Activated T-cell treated with anti-CD3 and anti-CD28 coated beads, Interleukin-2, amount 50 U/mL, for 72 hours (primary cell): ENCODE data around the gene MAG. TPM values are rescaled to one million over a fixed set of nuclear protein-coding genes. Genes with fewer than 3 reads are reported as not detected.

Experiments
- ATAC-seq, 2 donors: fragments of 150-1000 bp; cut with Tn5 transposase; replicated peaks in 1 of 2; 2 replicates each; pipeline ENCODE4 v1.10.0; 2021; ENCODE audit warnings: moderate library complexity in 2 of 2, mild to moderate bottlenecking in 1 of 2
- DNase-seq, 2 donors: peaks; one replicate each; pipeline ENCODE4 v3.0.0; 2021 to 2022; ENCODE audit warnings: mixed read lengths in 1 of 2
- H3K27ac Mint-ChIP-seq: one replicate; pipeline ENCODE4 v1.8.0; 2022; ENCODE audit warnings: mild to moderate bottlenecking, moderate library complexity, mixed read lengths
- H3K27me3 Mint-ChIP-seq: one replicate; pipeline ENCODE4 v1.8.0; 2022; ENCODE audit warnings: low read depth, mixed read lengths
- H3K36me3 Mint-ChIP-seq, 2 donors: one replicate each; pipeline ENCODE4 v1.8.0; 2022; ENCODE audit warnings: mixed read lengths in 2 of 2, mild to moderate bottlenecking in 1 of 2; ENCODE audit not compliant: insufficient read depth in 2 of 2
- H3K4me1 Mint-ChIP-seq: one replicate; pipeline ENCODE4 v1.8.0; 2022; ENCODE audit warnings: low read depth, mixed read lengths
- H3K4me3 Mint-ChIP-seq, 2 donors: one replicate each; pipeline ENCODE4 v1.8.0; 2022; ENCODE audit warnings: mild to moderate bottlenecking in 2 of 2, mixed read lengths in 2 of 2, moderate library complexity in 2 of 2
- H3K9me3 Mint-ChIP-seq, 2 donors: one replicate each; pipeline ENCODE4 v1.8.0; 2022; ENCODE audit warnings: mixed read lengths in 2 of 2
- total RNA-seq, 2 donors: library from RNA; stranded (reverse); gene quantifications; one replicate each; pipeline ENCODE4 v1.2.3, GENCODE V29; 2022

Gene MAG
- total RNA-seq, 2 donors from 2014 or later: 0.29 to 0.83 TPM

DNA sequence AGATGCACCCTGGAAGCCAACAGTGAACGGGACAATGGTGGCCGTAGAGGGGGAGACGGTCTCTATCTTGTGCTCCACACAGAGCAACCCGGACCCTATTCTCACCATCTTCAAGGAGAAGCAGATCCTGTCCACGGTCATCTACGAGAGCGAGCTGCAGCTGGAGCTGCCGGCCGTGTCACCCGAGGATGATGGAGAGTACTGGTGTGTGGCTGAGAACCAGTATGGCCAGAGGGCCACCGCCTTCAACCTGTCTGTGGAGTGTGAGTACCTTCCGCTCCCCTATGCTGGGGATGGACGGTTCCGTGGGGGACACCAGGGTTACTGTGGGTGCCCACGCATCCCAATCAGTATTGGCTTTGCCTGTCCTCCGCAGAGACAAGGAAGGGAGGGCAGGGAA is 10.5 kb downstream of the MAG start:
- Mint-ChIP-seq H3K4me3 (no peak overlapping the region), H3K27ac (no peak overlapping the region), H3K9me3 (no peaks in the 10 kb centered on the region), H3K4me1 (peaks cover 7% of the 10 kb centered on the region), H3K27me3 (no peaks in the 10 kb centered on the region), H3K36me3 (no peaks in the 10 kb centered on the region)
- DNase-seq: no peak
- no peak for ATAC-seq

DNA sequence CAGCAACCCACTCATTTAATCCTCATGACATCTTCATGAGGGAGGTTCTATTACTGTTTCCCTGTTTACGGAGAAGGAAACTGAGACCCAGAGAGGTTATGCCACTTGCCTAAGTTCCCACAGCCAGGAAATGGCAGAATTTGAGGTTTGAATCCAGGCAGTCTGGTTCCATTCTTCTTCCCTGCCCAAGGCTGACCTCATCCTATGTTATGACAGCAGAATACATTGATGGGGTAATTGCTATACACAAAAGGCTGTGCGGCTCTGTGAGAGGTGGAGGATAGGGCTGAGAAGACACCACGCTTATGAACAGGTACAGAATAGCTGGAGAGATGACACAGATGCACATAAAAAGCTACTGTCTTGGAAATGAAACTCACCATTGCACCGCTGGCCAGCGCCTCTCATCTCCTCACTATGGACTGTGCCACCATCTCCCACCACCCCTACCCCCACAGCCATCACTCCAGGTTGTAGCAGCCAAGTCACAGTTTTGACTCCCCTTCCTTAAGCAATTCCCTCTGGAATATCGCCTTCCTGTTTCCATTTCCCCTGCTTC is 11.5 kb downstream of the MAG start:
- Mint-ChIP-seq H3K27me3 (no peaks in the 10 kb centered on the region), H3K9me3 (no peaks in the 10 kb centered on the region)

DNA sequence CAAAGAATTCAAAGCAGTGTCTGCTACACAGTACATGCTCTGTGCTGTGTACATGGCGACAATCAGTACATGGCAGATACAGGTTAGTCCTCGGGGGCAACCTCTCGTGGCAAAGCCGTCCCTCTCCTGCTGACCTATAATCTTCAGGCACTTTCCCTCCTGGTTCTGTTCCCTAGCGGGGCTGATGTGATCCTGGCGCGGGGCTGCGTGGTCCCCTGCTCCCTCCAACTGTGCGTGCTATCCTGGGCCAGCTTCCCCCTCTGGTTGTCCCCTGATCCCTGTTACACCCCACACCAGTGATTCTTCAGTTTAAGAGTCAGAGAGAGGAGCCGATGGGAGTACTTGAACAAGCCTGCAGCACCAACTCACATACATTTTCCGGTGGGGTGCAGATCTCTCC is 12.1 kb downstream of the MAG start:
- no peak for DNase-seq
- H3K4me1 Mint-ChIP-seq: peaks cover 7% of the 10 kb centered on the region
- no peak overlapping the region for H3K4me3 Mint-ChIP-seq
- H3K36me3 Mint-ChIP-seq: no peaks in the 10 kb centered on the region
- no peak for ATAC-seq
- H3K27ac Mint-ChIP-seq: no peak overlapping the region
- no peaks in the 10 kb centered on the region for H3K27me3 Mint-ChIP-seq
- no peaks in the 10 kb centered on the region for H3K9me3 Mint-ChIP-seq

More for the DNA sequence above, 11.5 kb downstream of the MAG start:
- no peak for ATAC-seq
- H3K27ac Mint-ChIP-seq: no peak overlapping the region
- no peak for DNase-seq
- H3K4me1 Mint-ChIP-seq: peaks cover 7% of the 10 kb centered on the region
- H3K4me3 Mint-ChIP-seq: no peak overlapping the region
- H3K36me3 Mint-ChIP-seq: no peaks in the 10 kb centered on the region

DNA sequence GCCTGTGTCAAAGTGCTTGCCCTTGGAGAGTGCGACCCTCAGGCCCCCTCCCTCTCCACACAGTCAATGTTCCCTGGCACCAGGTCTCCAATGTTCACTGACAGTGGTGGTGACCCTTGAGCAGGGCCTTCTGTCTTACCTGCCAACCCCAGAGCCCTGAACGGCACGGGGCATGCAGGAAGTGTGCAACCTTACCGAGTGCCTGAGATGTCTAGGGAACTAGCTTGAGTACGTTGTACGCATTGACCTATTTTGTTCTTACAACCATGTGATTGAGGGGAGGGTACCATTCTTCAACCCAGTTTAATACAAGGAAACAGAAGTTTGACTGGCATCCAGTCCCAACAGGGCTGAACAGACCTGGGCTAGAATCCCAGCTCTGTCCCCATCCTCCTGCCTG is 13.2 kb downstream of the MAG start:
- peaks cover 7% of the 10 kb centered on the region for H3K4me1 Mint-ChIP-seq
- H3K36me3 Mint-ChIP-seq: no peaks in the 10 kb centered on the region
- no peaks in the 10 kb centered on the region for H3K9me3 Mint-ChIP-seq
- DNase-seq (no peak), ATAC-seq (no peak)
- H3K4me3 Mint-ChIP-seq: no peak overlapping the region
- no peaks in the 10 kb centered on the region for H3K27me3 Mint-ChIP-seq
- no peak overlapping the region for H3K27ac Mint-ChIP-seq

DNA sequence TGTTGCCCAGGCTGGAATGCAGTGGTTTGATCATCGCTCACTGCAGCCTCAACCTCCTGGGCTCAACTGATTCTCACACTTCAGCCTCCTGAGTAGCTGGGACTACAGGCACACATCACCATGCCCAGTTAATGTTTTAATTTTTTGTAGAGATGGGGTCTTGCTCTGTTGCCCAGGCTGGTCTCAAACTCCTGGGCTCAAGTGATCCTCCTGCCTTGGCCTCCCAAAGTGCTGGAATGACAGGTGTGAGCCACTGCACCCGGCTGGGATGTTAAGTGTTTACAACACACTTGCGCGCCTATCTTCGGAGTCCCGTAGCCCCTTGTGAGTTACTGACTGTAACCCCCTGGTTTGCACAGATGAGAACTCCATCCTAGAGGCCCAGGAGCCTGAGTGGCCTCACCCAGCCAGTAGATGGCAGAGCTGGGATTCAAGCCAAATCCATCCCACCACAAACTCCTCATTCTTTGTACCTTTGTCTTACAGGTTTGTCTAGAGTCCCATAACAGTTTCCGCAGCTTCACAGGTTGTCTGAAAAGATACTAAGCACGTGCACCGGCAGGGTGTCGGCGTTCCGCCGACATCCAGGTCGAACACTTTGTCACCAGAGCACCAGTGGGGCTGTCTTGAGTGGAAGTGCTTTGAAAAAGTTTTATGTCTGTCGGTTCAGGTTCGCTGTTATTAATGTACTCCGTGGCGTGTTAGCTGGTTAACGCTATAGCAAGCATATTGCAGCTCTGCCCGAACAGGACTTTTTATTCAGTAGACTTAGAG is 14.7 kb downstream of the MAG start:
- ATAC-seq (no peak), DNase-seq (no peak)
- Mint-ChIP-seq H3K4me3 (no peak overlapping the region), H3K9me3 (no peaks in the 10 kb centered on the region), H3K27ac (no peak overlapping the region), H3K36me3 (no peaks in the 10 kb centered on the region), H3K27me3 (no peaks in the 10 kb centered on the region), H3K4me1 (peaks cover 7% of the 10 kb centered on the region)

DNA sequence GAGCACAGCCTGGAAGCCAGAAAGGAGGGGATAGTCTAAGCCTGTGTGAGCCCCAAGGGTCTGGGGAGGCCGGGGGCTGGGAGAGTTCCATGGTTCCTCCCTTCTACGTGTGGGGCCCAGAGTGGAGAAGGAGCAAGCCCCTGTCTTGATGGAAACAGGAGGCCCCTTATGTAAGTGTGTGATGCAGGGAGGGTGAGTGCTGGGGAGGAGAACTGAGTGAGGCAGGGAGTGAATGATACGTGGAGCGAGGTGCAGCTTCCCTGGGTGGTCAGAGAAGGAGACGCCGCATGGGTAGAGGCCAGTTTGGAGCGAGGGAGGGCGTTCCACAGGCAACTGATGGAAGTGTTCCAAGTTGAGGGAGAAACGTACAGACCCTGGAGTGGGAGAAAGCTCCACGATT is 16.0 kb downstream of the MAG start:
- Mint-ChIP-seq H3K4me3 (no peak overlapping the region), H3K4me1 (peaks cover 7% of the 10 kb centered on the region), H3K27ac (no peak overlapping the region), H3K27me3 (no peaks in the 10 kb centered on the region), H3K9me3 (no peaks in the 10 kb centered on the region), H3K36me3 (no peaks in the 10 kb centered on the region)
- no peak for ATAC-seq
- no peak for DNase-seq

DNA sequence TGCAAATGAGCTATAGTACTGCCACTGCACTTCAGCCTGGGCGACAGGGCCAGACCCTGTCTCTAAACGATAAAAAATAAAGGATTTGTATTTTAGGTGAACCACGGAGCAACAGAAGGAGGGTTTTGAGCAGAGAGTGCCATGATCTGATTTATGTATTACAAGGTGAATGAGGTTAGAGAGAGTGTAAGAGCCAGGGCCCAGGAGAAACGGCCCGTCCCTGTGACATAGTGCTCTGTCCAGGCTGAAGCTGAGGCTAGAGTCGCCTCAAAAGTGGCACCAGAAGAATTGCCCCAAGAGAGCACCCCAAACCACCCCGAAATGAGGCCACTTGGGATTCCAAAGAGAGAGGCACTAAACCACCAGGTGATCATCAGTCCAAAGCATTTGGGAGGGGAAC is 16.9 kb downstream of the MAG start:
- no peaks in the 10 kb centered on the region for H3K9me3 Mint-ChIP-seq
- H3K4me1 Mint-ChIP-seq: peaks cover 7% of the 10 kb centered on the region
- no peak overlapping the region for H3K4me3 Mint-ChIP-seq
- H3K36me3 Mint-ChIP-seq: no peaks in the 10 kb centered on the region
- DNase-seq (no peak), ATAC-seq (no peak)
- H3K27ac Mint-ChIP-seq: no peak overlapping the region
- H3K27me3 Mint-ChIP-seq: no peaks in the 10 kb centered on the region

DNA sequence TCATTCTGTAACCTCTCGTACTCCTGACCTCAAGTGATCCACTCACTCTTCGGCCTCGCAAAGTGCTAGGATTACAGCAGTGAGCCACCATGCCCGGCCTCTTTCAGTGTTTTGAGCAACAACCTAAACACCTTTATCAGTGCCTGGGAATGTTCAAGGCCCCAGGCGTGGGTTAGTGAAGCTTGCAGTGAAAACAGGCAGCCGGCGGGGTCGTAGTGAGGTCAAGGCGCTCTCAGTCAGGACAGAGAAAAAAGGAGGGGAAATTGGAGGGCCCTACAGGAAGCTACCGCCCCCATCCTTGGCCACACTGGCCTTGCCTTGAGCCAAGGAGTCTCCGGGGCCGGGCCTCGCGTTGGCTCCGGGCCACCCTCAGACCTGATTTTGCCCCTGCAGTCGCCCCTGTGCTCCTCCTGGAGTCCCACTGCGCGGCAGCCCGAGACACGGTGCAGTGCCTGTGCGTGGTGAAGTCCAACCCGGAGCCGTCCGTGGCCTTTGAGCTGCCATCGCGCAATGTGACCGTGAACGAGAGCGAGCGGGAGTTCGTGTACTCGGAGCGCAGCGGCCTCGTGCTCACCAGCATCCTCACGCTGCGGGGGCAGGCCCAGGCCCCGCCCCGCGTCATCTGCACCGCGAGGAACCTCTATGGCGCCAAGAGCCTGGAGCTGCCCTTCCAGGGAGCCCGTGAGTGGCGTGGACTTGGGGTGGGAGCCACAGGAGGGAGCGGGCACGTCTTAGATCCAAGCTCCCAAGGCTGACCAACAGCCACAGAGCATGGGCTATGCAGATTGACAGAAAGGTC is 17.7 kb downstream of the MAG start:
- no peak for DNase-seq
- H3K27ac Mint-ChIP-seq: no peak overlapping the region

DNA sequence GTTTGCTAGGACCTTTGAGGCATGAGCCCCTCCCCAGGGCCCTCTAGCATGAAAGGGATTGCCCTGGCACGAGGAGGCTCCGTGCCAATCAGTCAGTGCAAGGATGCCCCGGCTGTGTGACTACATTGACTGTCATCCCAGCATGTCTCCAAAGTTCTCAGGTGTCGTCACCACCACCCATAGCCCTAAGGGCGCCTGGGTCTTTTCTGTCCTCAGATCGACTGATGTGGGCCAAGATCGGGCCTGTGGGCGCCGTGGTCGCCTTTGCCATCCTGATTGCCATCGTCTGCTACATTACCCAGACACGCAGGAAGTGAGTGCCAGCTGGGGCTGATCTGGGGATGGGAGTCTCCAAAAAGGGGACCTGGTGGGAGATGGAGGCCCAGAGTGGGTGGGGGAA is 18.4 kb downstream of the MAG start:
- Mint-ChIP-seq H3K4me1 (peaks cover 7% of the 10 kb centered on the region), H3K36me3 (no peaks in the 10 kb centered on the region), H3K27ac (no peak overlapping the region), H3K27me3 (no peaks in the 10 kb centered on the region), H3K4me3 (no peak overlapping the region), H3K9me3 (no peaks in the 10 kb centered on the region)
- ATAC-seq (peak in 1 of 2 donors; percentile 62), DNase-seq (no peak)

More for the DNA sequence above, 17.7 kb downstream of the MAG start:
- Mint-ChIP-seq H3K4me1 (peaks cover 7% of the 10 kb centered on the region), H3K9me3 (no peaks in the 10 kb centered on the region), H3K4me3 (no peak overlapping the region), H3K27me3 (no peaks in the 10 kb centered on the region), H3K36me3 (no peaks in the 10 kb centered on the region)
- ATAC-seq: no peak

DNA sequence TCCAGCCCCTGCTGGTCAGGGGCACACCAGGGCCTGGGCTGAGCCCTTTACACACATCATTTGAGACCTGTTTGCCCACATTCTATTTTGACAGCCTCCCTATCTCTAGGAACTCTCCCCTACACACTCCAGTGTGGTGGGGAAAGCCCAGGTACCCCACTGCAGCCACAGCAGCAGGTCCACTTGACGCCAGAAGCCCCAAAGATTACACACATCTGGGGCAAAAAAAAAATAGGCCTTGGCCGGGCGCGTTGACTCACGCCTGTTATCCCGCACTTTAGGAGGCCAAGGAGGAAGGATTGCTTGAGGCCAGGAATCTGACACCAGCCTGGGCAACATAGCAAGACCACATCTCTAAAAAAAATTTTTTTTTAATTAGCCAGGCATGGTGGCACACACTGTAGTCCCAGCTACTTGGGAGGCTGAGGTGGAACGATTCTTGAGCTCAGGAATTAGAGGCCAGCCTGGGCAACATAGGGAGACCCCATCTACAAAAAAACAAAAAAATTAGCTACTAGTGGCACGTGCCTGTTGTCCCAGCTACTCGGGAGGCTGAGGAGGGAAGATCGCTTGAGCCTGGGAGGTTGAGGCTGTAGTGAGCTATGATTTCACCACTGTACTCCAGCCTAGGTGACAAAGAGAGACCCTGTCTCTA is 19.0 kb downstream of the MAG start:
- Mint-ChIP-seq H3K27me3 (no peaks in the 10 kb centered on the region), H3K4me3 (no peak overlapping the region), H3K36me3 (no peaks in the 10 kb centered on the region), H3K9me3 (no peaks in the 10 kb centered on the region), H3K4me1 (peaks cover 7% of the 10 kb centered on the region), H3K27ac (no peak overlapping the region)
- no peak for ATAC-seq
- no peak for DNase-seq

DNA sequence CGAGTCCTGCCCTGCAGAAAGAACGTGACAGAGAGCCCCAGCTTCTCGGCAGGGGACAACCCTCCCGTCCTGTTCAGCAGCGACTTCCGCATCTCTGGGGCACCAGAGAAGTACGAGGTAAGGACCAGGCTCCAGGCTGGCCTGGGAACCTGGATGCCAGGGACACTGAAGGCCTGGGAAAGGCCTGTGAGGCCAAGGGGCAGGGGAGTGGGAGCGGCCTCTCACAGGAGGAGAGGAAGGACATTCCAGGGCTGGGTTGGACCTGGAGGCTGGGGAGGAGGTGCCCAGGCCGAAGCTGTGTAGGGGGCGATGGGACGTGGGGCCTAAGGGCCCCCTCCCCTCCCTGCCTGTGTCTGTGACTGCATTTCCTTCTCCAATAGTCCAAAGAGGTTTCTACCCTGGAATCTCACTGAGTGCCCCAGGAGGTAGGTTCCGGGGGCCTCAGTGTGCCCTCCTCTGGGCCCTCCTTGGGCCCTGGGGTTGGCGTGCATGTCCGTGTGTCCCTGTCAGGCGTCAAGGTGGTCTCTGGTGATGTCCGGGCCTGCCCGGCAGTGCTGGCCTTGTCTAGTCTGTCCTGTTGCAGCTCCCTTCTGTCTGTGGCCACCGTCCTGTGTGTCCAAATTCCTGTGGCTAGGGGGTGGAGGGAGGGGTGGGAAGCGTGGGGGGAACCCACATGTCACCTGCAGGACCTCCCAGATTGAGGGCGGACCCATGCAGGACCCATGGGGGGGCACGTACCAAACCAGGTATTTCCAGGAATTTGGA is 20.1 kb downstream of the MAG start:
- Mint-ChIP-seq H3K27me3 (no peaks in the 10 kb centered on the region), H3K4me1 (no peaks in the 10 kb centered on the region), H3K27ac (no peak overlapping the region), H3K4me3 (no peak overlapping the region), H3K9me3 (no peaks in the 10 kb centered on the region), H3K36me3 (no peaks in the 10 kb centered on the region)
- ATAC-seq (no peak), DNase-seq (no peak)

DNA sequence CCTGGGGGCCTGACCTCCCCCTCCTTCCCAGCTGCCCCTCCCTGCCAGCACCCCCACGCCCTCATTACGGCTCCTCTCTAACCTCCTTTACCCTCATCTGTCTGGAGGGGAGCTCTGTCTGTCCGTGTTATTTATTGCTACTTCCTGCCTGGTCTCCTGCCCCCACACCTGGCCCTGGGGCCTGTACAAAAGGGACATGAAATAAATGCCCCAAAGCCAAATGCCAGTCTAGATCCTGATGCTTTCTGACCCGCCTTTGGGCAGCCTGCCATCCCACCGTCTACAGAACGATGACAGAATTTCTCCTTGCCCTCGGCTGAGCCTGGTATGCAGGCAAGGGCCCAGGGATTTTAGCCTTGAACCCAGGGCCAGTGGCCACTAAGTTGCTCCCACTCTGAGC is 21.6 kb downstream of the MAG start:
- Mint-ChIP-seq H3K36me3 (no peaks in the 10 kb centered on the region), H3K9me3 (no peaks in the 10 kb centered on the region), H3K4me1 (peaks cover 1% of the 10 kb centered on the region), H3K4me3 (no peak overlapping the region), H3K27ac (no peak overlapping the region), H3K27me3 (no peaks in the 10 kb centered on the region)
- no peak for ATAC-seq
- DNase-seq: no peak
